ENCODE data around the gene MAMLD1.

Gene MAMLD1

GRCh38 chrX:150358651-150359050 is 4.5 kb upstream of the MAMLD1 start:
- DNase-seq: no peak

- DNase-seq: no peak
Observed at GRCh38 chrX:150360331-150360730, 2.8 kb upstream of the MAMLD1 start.

GRCh38 chrX:150361070-150361776 is 1.9 kb upstream of the MAMLD1 start:
- no peak for DNase-seq

DNA sequence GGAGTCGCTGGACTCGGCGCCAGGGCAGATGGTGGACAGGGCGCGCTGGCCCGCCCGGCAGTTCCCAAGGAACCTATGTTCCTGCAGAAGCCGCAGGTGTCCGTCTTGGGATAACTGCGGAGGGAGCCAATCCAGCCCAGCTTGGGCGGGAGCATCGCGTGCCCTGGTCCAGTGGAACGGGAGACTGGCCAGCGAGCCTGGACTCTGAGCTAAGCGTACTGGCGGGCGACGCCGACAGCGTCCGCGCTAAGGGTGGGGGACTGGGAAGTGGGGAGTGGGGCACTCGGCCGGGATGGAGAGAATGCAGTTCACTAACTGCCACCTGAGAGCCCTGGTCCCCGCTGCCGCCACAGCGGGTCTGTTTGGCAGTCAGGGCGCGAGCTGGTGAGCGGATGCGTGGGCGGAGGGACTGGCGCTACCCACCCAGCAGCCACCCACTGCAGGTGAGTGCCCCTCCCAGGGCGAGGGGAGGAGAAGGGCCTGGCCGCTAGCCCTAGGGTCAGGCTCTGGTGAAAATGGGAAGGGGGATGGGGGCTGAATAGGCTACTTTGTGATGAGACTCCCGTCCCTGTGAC is 1.3 kb upstream of the MAMLD1 start:
- no peak for DNase-seq

DNA sequence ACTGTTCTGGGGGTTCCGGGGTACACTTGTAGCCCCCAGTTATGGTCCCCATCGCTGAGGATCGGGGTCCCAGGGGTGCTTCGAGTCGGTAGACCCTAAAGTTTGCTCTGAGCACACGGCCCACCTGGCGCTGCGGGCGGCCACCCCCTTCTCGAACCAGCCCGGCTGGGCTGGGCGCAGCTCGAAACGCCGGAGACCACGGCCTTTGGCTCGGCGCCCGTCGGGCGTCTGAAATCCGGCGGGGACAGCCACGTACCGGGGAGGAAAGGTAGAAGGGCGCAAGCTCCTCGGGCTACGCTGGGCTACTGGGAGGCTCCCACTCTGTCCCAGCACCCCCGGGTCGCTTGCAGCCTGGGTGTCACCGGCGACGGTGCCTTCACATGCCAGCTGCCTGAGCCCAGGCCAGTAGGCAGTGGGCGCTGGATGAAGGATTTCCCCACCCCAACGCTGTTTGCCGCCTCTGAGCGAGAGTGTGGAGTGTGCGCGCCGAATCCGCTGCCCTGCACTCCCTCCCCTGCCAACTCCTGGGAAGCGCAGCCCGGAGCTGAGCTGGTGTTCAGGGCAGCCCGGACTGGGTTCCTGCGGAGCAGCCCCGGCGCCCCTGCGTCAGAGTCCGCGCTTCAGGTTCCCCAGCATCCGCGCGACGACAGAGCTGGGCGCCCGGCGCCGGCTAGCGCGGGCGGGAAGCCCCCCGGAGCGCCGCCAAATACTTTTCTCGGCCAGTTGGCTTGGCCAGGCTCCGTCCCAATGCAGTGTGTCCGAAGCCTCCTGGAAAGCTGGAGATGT is 637 bp downstream of the MAMLD1 start:
- no peak for DNase-seq

GRCh38 chrX:150364347-150365050 is 1.4 kb downstream of the MAMLD1 start:
- DNase-seq: no peak

- DNase-seq: peak; percentile 43
Observed at GRCh38 chrX:150365051-150365989, 2.2 kb downstream of the MAMLD1 start.

DNA sequence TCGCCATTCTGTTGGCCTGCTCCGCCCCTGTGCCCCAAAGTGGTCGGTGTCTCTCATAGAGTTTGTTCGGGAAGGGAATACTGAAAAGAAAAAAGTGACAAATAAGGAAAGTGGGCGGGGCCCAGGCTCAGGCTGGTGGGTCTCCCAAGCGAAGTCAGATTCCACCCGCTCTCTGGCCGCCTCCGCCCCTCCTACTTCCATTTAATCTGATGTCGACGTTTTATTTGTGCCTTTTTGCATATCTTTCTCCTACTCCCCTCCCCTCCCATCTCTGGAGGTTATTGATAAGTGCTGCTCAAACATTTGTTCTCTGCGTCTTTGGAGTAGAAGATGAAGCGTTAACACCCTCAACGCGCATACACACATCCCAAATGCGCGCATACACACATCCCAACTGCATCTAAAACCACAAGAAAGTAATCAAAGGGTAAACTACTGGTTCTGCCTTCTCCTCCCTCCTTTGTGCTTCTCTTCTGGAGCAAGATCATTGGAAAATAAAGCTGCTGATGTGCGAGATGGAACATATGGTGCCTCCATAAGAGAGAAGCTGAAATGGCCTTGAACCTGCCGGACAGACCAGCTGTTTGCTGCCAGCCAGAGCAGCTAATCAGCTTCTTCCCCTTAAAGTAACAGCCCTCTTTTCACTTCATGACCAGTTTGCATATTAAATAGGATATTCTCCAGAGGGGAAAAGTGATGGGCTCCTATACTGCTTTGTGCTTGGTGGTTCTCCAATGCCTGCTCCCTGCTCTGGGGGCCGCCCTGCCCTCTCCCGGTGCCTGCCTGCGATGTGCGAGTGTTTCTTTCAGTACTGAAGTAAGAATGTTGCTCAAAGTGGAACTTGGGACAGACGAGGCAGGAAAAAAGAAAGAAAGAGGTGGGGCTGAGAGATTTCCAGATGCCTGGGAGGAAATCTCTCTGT is 3.1 kb downstream of the MAMLD1 start:
- DNase-seq: no peak

GRCh38 chrX:150366951-150367545 is 3.9 kb downstream of the MAMLD1 start:
- DNase-seq: no peak

DNA sequence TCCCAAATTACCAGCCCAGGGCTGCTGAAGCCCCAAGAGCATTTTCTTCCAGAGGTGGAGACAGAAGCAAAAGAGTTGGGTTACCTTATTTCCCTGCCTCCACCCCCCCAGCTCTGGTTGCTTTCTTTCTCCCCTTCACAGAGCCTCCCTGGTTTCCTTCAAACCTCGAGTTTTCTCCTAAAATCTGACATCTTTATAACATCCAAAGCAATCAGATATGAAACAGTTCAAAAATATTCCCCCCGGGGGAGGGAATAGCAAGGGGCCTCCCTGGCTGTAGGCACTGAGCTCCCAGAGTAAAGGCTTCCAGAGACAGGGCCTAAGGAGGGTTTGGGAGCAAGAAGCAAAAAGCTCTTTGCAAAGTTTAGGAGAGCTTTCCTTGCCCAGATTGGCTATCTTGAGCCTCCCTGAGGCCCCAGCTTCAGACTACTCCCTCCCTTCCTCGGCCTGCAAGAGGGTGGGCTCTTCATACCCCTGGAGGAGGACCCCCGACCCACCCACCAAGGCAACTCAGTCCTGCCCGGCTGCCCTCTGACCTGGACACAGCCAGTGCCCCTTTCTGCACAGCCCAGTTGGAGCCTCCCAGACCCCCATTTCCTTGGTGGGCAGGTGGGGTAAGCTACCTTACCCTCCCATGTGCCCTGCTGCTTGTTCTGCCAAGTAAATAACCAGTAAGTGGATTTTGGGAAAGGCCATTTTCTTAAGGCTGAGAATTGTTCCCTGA is 7.6 kb downstream of the MAMLD1 start:
- DNase-seq: no peak

DNA sequence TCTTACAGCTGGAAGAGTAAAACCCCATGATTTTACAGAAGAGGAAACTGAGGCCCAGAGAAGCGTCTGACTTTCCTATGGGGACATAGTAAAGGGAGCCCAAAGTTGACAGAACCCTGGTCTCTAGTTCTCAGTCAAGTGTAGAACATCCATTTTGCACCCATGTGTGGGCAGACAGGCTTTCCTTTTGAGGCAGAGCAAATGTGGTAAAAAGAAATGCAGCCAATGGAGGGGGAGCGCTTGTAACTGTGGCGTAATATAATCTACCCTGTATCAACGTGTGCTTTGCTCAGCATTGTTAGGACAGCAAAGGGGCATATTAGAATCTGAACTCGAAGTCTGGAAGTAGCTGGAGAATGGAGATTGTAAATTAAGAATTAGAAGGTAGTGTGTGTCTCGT is 8.8 kb downstream of the MAMLD1 start:
- DNase-seq: no peak

- DNase-seq: no peak
Observed at GRCh38 chrX:150372280-150372679, 9.2 kb downstream of the MAMLD1 start.

DNA sequence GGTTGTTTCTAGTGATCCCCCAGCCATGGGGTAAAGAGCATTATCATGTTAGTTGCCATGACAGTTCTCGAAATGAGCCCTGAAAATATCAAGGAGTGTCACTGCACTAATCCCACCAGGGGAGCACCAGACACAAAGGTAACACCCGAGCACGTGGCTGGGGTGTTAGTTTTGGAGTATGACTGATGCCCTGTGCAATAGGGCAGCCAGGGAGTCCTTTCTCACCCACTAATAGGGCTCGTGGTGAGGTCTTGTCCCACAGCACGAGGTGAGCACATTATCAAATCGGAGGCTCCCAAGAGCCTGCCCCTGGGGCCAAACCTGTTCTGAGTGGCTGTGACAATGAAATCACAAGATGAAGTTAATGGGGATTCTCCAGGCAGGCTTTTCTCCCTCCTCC is 9.6 kb downstream of the MAMLD1 start:
- no peak for DNase-seq

- no peak for DNase-seq
Observed at GRCh38 chrX:150375243-150375770, 12.2 kb downstream of the MAMLD1 start.

GRCh38 chrX:150377005-150377404 is 13.9 kb downstream of the MAMLD1 start:
- no peak for DNase-seq

GRCh38 chrX:150405006-150405405 is 41.9 kb downstream of the MAMLD1 start:
- DNase-seq: no peak

- DNase-seq: no peak
Observed at GRCh38 chrX:150405576-150405975, 42.5 kb downstream of the MAMLD1 start.

DNA sequence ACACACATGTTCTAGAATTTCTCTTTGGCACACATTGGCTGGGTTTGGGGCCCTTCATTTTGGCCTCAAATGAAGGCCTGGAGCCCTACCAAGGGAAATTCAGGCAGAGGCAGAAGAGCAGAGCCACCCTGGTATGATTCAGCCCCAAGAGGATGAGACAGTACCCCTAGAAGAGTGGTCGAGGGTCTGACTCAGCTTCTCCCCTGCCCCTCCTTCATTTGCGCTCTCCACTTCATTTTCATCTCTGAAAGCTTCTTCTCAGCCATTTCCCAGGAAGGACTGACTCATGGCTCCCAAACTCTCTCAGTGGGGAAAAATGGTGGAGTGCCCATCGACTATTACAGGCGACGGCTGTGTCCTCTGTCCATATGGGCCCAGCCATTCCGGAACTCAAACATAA is 43.5 kb downstream of the MAMLD1 start:
- DNase-seq: no peak

- DNase-seq: no peak
Observed at GRCh38 chrX:150408007-150408406, 44.9 kb downstream of the MAMLD1 start.

DNA sequence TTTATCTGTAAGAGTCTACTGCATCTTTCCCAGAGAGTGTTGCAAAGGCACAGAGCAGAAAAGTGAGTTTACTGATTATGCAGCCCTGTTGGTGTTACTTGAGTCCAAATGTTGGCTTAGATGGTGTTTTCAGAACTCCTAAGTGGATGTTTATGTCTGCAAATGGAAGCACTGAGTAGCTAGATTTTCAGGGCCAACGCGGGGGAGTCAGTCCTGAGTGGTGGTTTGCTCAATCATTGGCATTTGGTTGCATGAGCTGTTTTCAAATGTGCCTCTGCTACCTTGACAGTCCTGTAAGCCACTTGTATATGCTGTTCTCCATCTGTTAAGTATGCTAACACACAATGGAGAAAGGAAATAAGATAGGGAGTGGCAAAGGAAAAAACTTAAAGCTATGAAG is 45.4 kb downstream of the MAMLD1 start:
- no peak for DNase-seq

Data from activated effector memory CD4-positive, alpha-beta T cell treated with Interleukin-2 at 50 U/mL for 16 hours (primary cell).